Measurements from ENCODE around the gene RBM19.
A peak's percentile ranks its signal among the peaks of the same experiment; 100 is the strongest.
"Not testable (repeated sequence)": the region's sequence is repeated elsewhere in the genome, so short reads cannot be mapped to it uniquely, and the experiment has no call there.

RBM19 gene

GRCh38 chr12:113965951-113966797 lies at the start of gene RBM19:
Gene RBM19, minus strand, starts transcription at chr12:113966325. Its CDS starts 98 bp downstream, at chr12:113966227.
- DNase-seq, result peak; percentile 99

- DNase-seq, result no peak
Observed at GRCh38 chr12:114015851-114016250, 49.7 kb upstream of the RBM19 start.

- DNase-seq, result peak; percentile 25
Observed at GRCh38 chr12:114013575-114014345, 47.6 kb upstream of the RBM19 start.

GRCh38 chr12:114012744-114013431 lies 46.8 kb upstream of the RBM19 start:
- DNase-seq, result no peak

GRCh38 chr12:114011711-114012110 lies 45.6 kb upstream of the RBM19 start:
- no peak for DNase-seq

GRCh38 chr12:114006482-114007425 lies 40.6 kb upstream of the RBM19 start:
- DNase-seq, result no peak

GRCh38 chr12:114004402-114004801 lies 38.3 kb upstream of the RBM19 start:
- no peak for DNase-seq

- DNase-seq, result no peak
Observed at GRCh38 chr12:114003286-114003685, 37.2 kb upstream of the RBM19 start.

GRCh38 chr12:114001511-114002340 lies 35.6 kb upstream of the RBM19 start:
- no peak for DNase-seq

- DNase-seq, result no peak
Observed at GRCh38 chr12:114000861-114001260, 34.7 kb upstream of the RBM19 start.

- not testable (repeated sequence) for DNase-seq
Observed at GRCh38 chr12:114000261-114000660, 34.1 kb upstream of the RBM19 start.

- DNase-seq, result no peak
Observed at GRCh38 chr12:113997365-113997764, 31.2 kb upstream of the RBM19 start.

- DNase-seq, result no peak
Observed at GRCh38 chr12:113996026-113996425, 29.9 kb upstream of the RBM19 start.

GRCh38 chr12:113994051-113994450 lies 27.9 kb upstream of the RBM19 start:
- no peak for DNase-seq

GRCh38 chr12:113992751-113993150 lies 26.6 kb upstream of the RBM19 start:
- not testable (repeated sequence) for DNase-seq

- no peak for DNase-seq
Observed at GRCh38 chr12:113991224-113992044, 25.3 kb upstream of the RBM19 start.

- DNase-seq, result no peak
Observed at GRCh38 chr12:113990250-113991223, 24.4 kb upstream of the RBM19 start.

- DNase-seq, result no peak
Observed at GRCh38 chr12:113988976-113989375, 22.9 kb upstream of the RBM19 start.

- DNase-seq, result no peak
Observed at GRCh38 chr12:113988064-113988451, 21.9 kb upstream of the RBM19 start.

Data from hematopoietic multipotent progenitor cell treated with erythropoietin and hydrocortisone succinate and interleukin-3 and kit ligand, for 4 days (in vitro differentiated cells).